Measurements from ENCODE around the gene RPGR.

RPGR gene

GRCh38 chrX:38326086-38326485 is 1.2 kb downstream of the RPGR start:
- in situ Hi-C loops (cut with MboI; ENCODE audit: low sequenced_read_pairs) = no loop called here

GRCh38 chrX:38320819-38321218 is 6.5 kb downstream of the RPGR start:
- in situ Hi-C loops (cut with MboI; ENCODE audit: low sequenced_read_pairs) = no loop called here

GRCh38 chrX:38318606-38319005 is 8.7 kb downstream of the RPGR start:
- in situ Hi-C loops (cut with MboI; ENCODE audit: low sequenced_read_pairs) = no loop called here

GRCh38 chrX:38318196-38318595 is 9.1 kb downstream of the RPGR start:
- in situ Hi-C loops (cut with MboI; ENCODE audit: low sequenced_read_pairs) = no loop called here

GRCh38 chrX:38315186-38315585 is 12.1 kb downstream of the RPGR start:
- in situ Hi-C loops (cut with MboI; ENCODE audit: low sequenced_read_pairs) = no loop called here

GRCh38 chrX:38313190-38313589 is 14.1 kb downstream of the RPGR start:
- in situ Hi-C loops (cut with MboI; ENCODE audit: low sequenced_read_pairs) = no loop called here

- in situ Hi-C loops (cut with MboI; ENCODE audit: low sequenced_read_pairs) = no loop called here
Measured at GRCh38 chrX:38312436-38312835, 14.9 kb downstream of the RPGR start.

GRCh38 chrX:38311743-38312142 is 15.6 kb downstream of the RPGR start:
- in situ Hi-C loops (cut with MboI; ENCODE audit: low sequenced_read_pairs) = no loop called here

GRCh38 chrX:38305971-38306370 is 21.3 kb downstream of the RPGR start:
- in situ Hi-C loops (cut with MboI; ENCODE audit: low sequenced_read_pairs) = no loop called here

GRCh38 chrX:38304010-38304409 is 23.3 kb downstream of the RPGR start:
- in situ Hi-C loops (cut with MboI; ENCODE audit: low sequenced_read_pairs) = no loop called here

- in situ Hi-C loops (cut with MboI; ENCODE audit: low sequenced_read_pairs) = no loop called here
Measured at GRCh38 chrX:38293741-38294140, 33.6 kb downstream of the RPGR start.

- in situ Hi-C loops (cut with MboI; ENCODE audit: low sequenced_read_pairs) = no loop called here
Measured at GRCh38 chrX:38287674-38288073, 39.6 kb downstream of the RPGR start.

- in situ Hi-C loops (cut with MboI; ENCODE audit: low sequenced_read_pairs) = no loop called here
Measured at GRCh38 chrX:38285649-38286048, 41.7 kb downstream of the RPGR start.

- in situ Hi-C loops (cut with MboI; ENCODE audit: low sequenced_read_pairs) = no loop called here
Measured at GRCh38 chrX:38282049-38282448, 45.3 kb downstream of the RPGR start.

GRCh38 chrX:38279188-38279587 is 48.1 kb downstream of the RPGR start:
- in situ Hi-C loops (cut with MboI; ENCODE audit: low sequenced_read_pairs) = no loop called here

GRCh38 chrX:38278682-38279081 is 48.6 kb downstream of the RPGR start:
- in situ Hi-C loops (cut with MboI; ENCODE audit: low sequenced_read_pairs) = no loop called here

- in situ Hi-C loops (cut with MboI; ENCODE audit: low sequenced_read_pairs) = no loop called here
Measured at GRCh38 chrX:38277802-38278201, 49.5 kb downstream of the RPGR start.

- in situ Hi-C loops (cut with MboI; ENCODE audit: low sequenced_read_pairs) = no loop called here
Measured at GRCh38 chrX:38277136-38277535, 50.2 kb downstream of the RPGR start.

GRCh38 chrX:38276089-38276488 is 51.2 kb downstream of the RPGR start:
- in situ Hi-C loops (cut with MboI; ENCODE audit: low sequenced_read_pairs) = no loop called here

- in situ Hi-C loops (cut with MboI; ENCODE audit: low sequenced_read_pairs) = no loop called here
Measured at GRCh38 chrX:38275615-38276014, 51.7 kb downstream of the RPGR start.

- in situ Hi-C loops (cut with MboI; ENCODE audit: low sequenced_read_pairs) = no loop called here
Measured at GRCh38 chrX:38273453-38273852, 53.9 kb downstream of the RPGR start.

GRCh38 chrX:38271154-38271716 is 56.1 kb downstream of the RPGR start:
- in situ Hi-C loops (cut with MboI; ENCODE audit: low sequenced_read_pairs) = no loop called here

- in situ Hi-C loops (cut with MboI; ENCODE audit: low sequenced_read_pairs) = no loop called here
Measured at GRCh38 chrX:38268011-38268410, 59.3 kb downstream of the RPGR start.
